NT2/D1 (cell line): ENCODE measurements around the gene NFASC.

ENCODE experiments used
- SUZ12 ChIP-seq: IDR thresholded peaks from 2 replicates; pipeline ENCODE4 v1.6.1; 2011; ENCODE audit not compliant: insufficient read length, insufficient read depth; ENCODE audit errors: extremely low read depth
- YY1 ChIP-seq: IDR thresholded peaks from 2 replicates; pipeline ENCODE4 v1.6.1; 2011; ENCODE audit not compliant: insufficient read length, insufficient read depth

DNA sequence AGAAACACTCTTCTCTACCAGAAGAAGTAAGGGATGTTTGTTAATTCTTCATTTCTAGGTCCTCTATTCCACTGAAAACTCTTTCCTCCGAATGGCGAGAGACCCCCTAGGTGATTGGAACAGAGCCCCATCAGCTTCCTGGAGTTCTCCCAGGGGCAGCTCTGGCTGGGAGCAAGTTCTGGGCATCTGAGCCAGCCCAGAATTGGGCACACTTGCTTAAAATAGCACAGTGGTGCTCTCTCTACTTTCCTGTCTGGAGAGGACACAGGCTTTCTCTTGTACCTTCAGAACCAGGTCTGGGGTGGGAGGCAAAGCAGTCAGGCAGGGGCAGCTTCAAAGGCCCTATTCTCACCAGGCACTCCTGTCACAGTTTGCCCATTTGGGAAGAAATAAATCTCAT lies 89.2 kb downstream of the NFASC start:
- TF ChIP-seq SUZ12 (no peak), YY1 (no peak)
